IMR-90 (cell line): ENCODE data around the gene EAF1. TPM values are rescaled to one million over a fixed set of nuclear protein-coding genes. Genes with fewer than 3 reads are reported as not detected.

Source experiments
- ATAC-seq: fragments of 200-7000 bp; cut with Tn5 transposase; 2 replicates; pipeline ENCODE4 v1.9.1; 2020; ENCODE audit warnings: low read depth, mild to moderate bottlenecking, moderate library complexity
- BruUV-seq: library from RNA; stranded (reverse); fragments of 400-500 nt; replicated peaks from 2 replicates; lab custom pipeline; 2021; lab: Mats Ljungman, UMichigan
- CTCF ChIA-PET: fragments of 300-600 bp; formaldehyde crosslinking; extraction: SDS; loops from one replicate; lab custom pipeline; 2021; ENCODE audit warnings: antibody characterized with exemption; lab: Yijun Ruan, JAX
- POLR2A ChIA-PET: fragments of 300-600 bp; sonication (Branson Sonifier 250); formaldehyde crosslinking; loops from one replicate; lab custom pipeline; 2022; ENCODE audit warnings: antibody characterized with exemption; ENCODE audit not compliant: unreplicated experiment; lab: Charles Lee
- DNase-seq: peaks from one replicate; pipeline ENCODE4 v3.0.0; 2013
- H2AFZ ChIP-seq: replicated peaks from 2 replicates; pipeline ENCODE3; 2013; ENCODE audit warnings: low read length, mild to moderate bottlenecking; ENCODE audit not compliant: poor library complexity
- H2AK5ac ChIP-seq: 2 replicates; pipeline ENCODE4 v1.6.1; 2013; ENCODE audit warnings: low read depth, low read length, inconsistent platforms
- H2AK9ac ChIP-seq: replicated peaks from 2 replicates; pipeline ENCODE3; 2013; ENCODE audit warnings: mild to moderate bottlenecking, low read depth, low read length, moderate library complexity; ENCODE audit not compliant: poor library complexity
- H2BK120ac ChIP-seq: 2 replicates; pipeline ENCODE4 v1.6.1; 2013; ENCODE audit warnings: low read depth, low read length, inconsistent platforms
- H2BK15ac ChIP-seq: 3 replicates; pipeline ENCODE4 v1.6.1; 2013; ENCODE audit warnings: low read depth, low read length, inconsistent platforms
- H2BK20ac ChIP-seq: 2 replicates; pipeline ENCODE4 v1.6.1; 2013; ENCODE audit warnings: low read depth, mild to moderate bottlenecking, inconsistent platforms, low read length, moderate library complexity
- H2BK5ac ChIP-seq: 2 replicates; pipeline ENCODE4 v1.6.1; 2013; ENCODE audit warnings: mild to moderate bottlenecking, low read depth, low read length, inconsistent platforms; ENCODE audit not compliant: poor library complexity, severe bottlenecking
- H3K14ac ChIP-seq: replicated peaks from 2 replicates; pipeline ENCODE4 v1.6.1; 2013; ENCODE audit warnings: low read depth, low read length, inconsistent platforms
- H3K18ac ChIP-seq: 2 replicates; pipeline ENCODE4 v1.6.1; 2013; ENCODE audit warnings: low read depth, low read length, control low read depth
- H3K23ac ChIP-seq: 2 replicates; pipeline ENCODE4 v1.6.1; 2013; ENCODE audit warnings: low read depth, low read length, inconsistent platforms
- H3K27ac ChIP-seq: 2 replicates; pipeline ENCODE4 v1.5.1; 2013; ENCODE audit warnings: mild to moderate bottlenecking, control low read depth, low read length; ENCODE audit not compliant: insufficient read depth
- H3K27me3 ChIP-seq: 2 replicates; pipeline ENCODE4 v1.6.1; 2013; ENCODE audit warnings: low read length; ENCODE audit not compliant: control insufficient read depth, insufficient read depth
- H3K36me3 ChIP-seq: 2 replicates; pipeline ENCODE4 v1.6.1; 2013; ENCODE audit warnings: low read length, mixed read lengths; ENCODE audit not compliant: control insufficient read depth, insufficient read depth
- H3K4ac ChIP-seq: 2 replicates; pipeline ENCODE4 v1.6.1; 2013; ENCODE audit warnings: low read depth, low read length, inconsistent platforms
- H3K4me1 ChIP-seq: 2 replicates; pipeline ENCODE4 v1.6.1; 2013; ENCODE audit warnings: low read length, mixed read lengths; ENCODE audit not compliant: control insufficient read depth, insufficient read depth
- H3K4me2 ChIP-seq: 2 replicates; pipeline ENCODE4 v1.6.1; 2013; ENCODE audit warnings: low read depth, mild to moderate bottlenecking, control low read depth, low read length, moderate library complexity
- H3K4me3 ChIP-seq: 2 replicates; pipeline ENCODE4 v1.5.1; 2013; ENCODE audit warnings: low read depth, mild to moderate bottlenecking, control low read depth, low read length, moderate library complexity; ENCODE audit not compliant: insufficient read depth
- H3K56ac ChIP-seq: 2 replicates; pipeline ENCODE4 v1.6.1; 2013; ENCODE audit warnings: low read length, inconsistent platforms; ENCODE audit not compliant: insufficient read depth; ENCODE audit errors: extremely low read depth
- H3K79me1 ChIP-seq, 2 experiments: 2 replicates each; pipeline ENCODE4 v1.6.1; 2013; ENCODE audit warnings: low read length in 2 of 2, inconsistent platforms in 1 of 2, low read depth in 1 of 2
- H3K9ac ChIP-seq: 2 replicates; pipeline ENCODE4 v1.6.1; 2013; ENCODE audit warnings: low read depth, low read length, control low read depth
- H3K9me1 ChIP-seq: 2 replicates; pipeline ENCODE4 v1.6.1; 2013; ENCODE audit warnings: low read length, inconsistent platforms; ENCODE audit not compliant: insufficient read depth
- H3K9me3 ChIP-seq: 2 replicates; pipeline ENCODE4 v1.6.1; 2013; ENCODE audit warnings: low read length; ENCODE audit not compliant: control insufficient read depth, insufficient read depth
- H4K20me1 ChIP-seq: 2 replicates; pipeline ENCODE4 v1.6.1; 2013; ENCODE audit warnings: low read length, inconsistent platforms; ENCODE audit not compliant: insufficient read depth
- H4K5ac ChIP-seq: 2 replicates; pipeline ENCODE4 v1.6.1; 2013; ENCODE audit warnings: mild to moderate bottlenecking, low read depth, low read length, control low read depth
- H4K8ac ChIP-seq, 2 experiments: 2 replicates each; pipeline ENCODE4 v1.6.1; 2013; ENCODE audit warnings: low read depth in 2 of 2, low read length in 2 of 2, control low read depth in 1 of 2, inconsistent platforms in 1 of 2
- H4K91ac ChIP-seq: 2 replicates; pipeline ENCODE4 v1.6.1; 2013; ENCODE audit warnings: low read depth, low read length, inconsistent platforms; ENCODE audit not compliant: insufficient read depth
- BHLHE40 ChIP-seq: fragments of 150-350 bp; IDR thresholded peaks from 2 replicates; pipeline ENCODE4 v1.6.1; 2016; ENCODE audit warnings: mild to moderate bottlenecking, low read depth, low read length
- CEBPB ChIP-seq: IDR thresholded peaks from 2 replicates; pipeline ENCODE4 v1.6.1; 2012; ENCODE audit warnings: low read depth, low read length, improper control_type of control experiment
- CHD1 ChIP-seq: IDR thresholded peaks from 2 replicates; pipeline ENCODE4 v1.6.1; 2012; ENCODE audit warnings: low read depth, low read length, improper control_type of control experiment
- FOS ChIP-seq: fragments of 150-350 bp; IDR thresholded peaks from 2 replicates; pipeline ENCODE4 v1.6.1; 2016; ENCODE audit warnings: low read depth, low read length
- MAFK ChIP-seq: IDR thresholded peaks from 2 replicates; pipeline ENCODE4 v1.6.1; 2012; ENCODE audit warnings: low read depth, low read length, improper control_type of control experiment
- MAZ ChIP-seq: IDR thresholded peaks from 2 replicates; pipeline ENCODE4 v1.6.1; 2012; ENCODE audit warnings: low read depth, mild to moderate bottlenecking, low read length, improper control_type of control experiment, moderate library complexity, borderline replicate concordance
- MXI1 ChIP-seq: IDR thresholded peaks from 2 replicates; pipeline ENCODE4 v1.6.1; 2012; ENCODE audit warnings: low read depth, mild to moderate bottlenecking, low read length, moderate library complexity, borderline replicate concordance
- NFE2L2 ChIP-seq: fragments of 150-350 bp; IDR thresholded peaks from 2 replicates; pipeline ENCODE4 v1.6.1; 2016; ENCODE audit warnings: low read depth, mild to moderate bottlenecking, low read length
- POLR2A ChIP-seq: IDR thresholded peaks from 2 replicates; pipeline ENCODE4 v1.6.1; 2012; ENCODE audit warnings: mild to moderate bottlenecking, low read depth, low read length
- RAD21 ChIP-seq: IDR thresholded peaks from 2 replicates; pipeline ENCODE4 v1.6.1; 2012; ENCODE audit warnings: low read length, improper control_type of control experiment
- RCOR1 ChIP-seq: IDR thresholded peaks from 2 replicates; pipeline ENCODE4 v1.6.1; 2012; ENCODE audit warnings: mild to moderate bottlenecking, low read length, improper control_type of control experiment; ENCODE audit not compliant: insufficient replicate concordance
- RFX5 ChIP-seq: IDR thresholded peaks from 2 replicates; pipeline ENCODE4 v1.8.0; 2012; ENCODE audit warnings: low read depth, mild to moderate bottlenecking, low read length, moderate library complexity
- SMC3 ChIP-seq: fragments of 150-350 bp; IDR thresholded peaks from 2 replicates; pipeline ENCODE4 v1.6.1; 2016; ENCODE audit warnings: low read depth, mild to moderate bottlenecking, antibody characterized with exemption, low read length, moderate library complexity
- WGBS, 2 experiments: methylation state at CpG; one replicate each; pipeline versions ENCODE4 v1.1.5 to v1.1.7; 2013; ENCODE audit warnings: missing lambda C conversion rate in 2 of 2; ENCODE audit not compliant: insufficient read length in 1 of 2; ENCODE audit errors: extremely low coverage in 2 of 2; 5-methylcytosine and 5-hydroxymethylcytosine counted together
- dilution Hi-C: fragments of 300-500 bp; cut with HindIII; formaldehyde crosslinking; loops from one replicate; pipeline ENCODE4 v1.14.3; 2018; ENCODE audit warnings: low sequenced_read_pairs; ENCODE audit not compliant: unreplicated experiment
- in situ Hi-C: fragments of 300-500 bp; cut with MboI; formaldehyde crosslinking; loops from 3 replicates; pipeline ENCODE4 v1.14.3; 2019; ENCODE audit warnings: low sequenced_read_pairs, inconsistent platforms, mixed read lengths
- intact Hi-C: fragments of 100-400 bp; cut with micrococcal nuclease; formaldehyde crosslinking; loops from 2 replicates; pipeline ENCODE4 v1.10.0; 2022
- polyA plus RNA-seq, 3 experiments: library from polyadenylated mRNA; depleted of rRNA; stranded (reverse); fragments of >200 nt; gene quantifications; 2 replicates each; pipeline ENCODE4 v1.2.3, GENCODE V29; 2012; ENCODE audit warnings: low replicate concordance in 1 of 3
- total RNA-seq: library from RNA; depleted of rRNA; stranded (reverse); fragments of >200 nt; gene quantifications from 2 replicates; pipeline ENCODE4 v1.2.3, GENCODE V29; 2012
- TF ChIP-seq, protein P1 (sequence below): fragments of 150-350 bp; IDR thresholded peaks from 2 replicates; pipeline ENCODE4 v1.6.1; 2017; ENCODE audit warnings: mild to moderate bottlenecking, antibody characterized with exemption, low read length, low read depth
- TF ChIP-seq, protein P2 (sequence below): fragments of 150-350 bp; IDR thresholded peaks from 2 replicates; pipeline ENCODE4 v1.6.1; 2016; ENCODE audit warnings: low read depth, mild to moderate bottlenecking, low read length, moderate library complexity, borderline replicate concordance
- TF ChIP-seq, protein P3 (sequence below): conservative IDR thresholded peaks from 2 replicates; pipeline ENCODE4 v1.5.1; 2012; ENCODE audit warnings: mild to moderate bottlenecking, low read depth, low read length, improper control_type of control experiment

Gene EAF1
- total and polyA plus RNA-seq, 2 of the 4 experiments (the other 2 are of a cell fraction) = 7.0 to 21.3 TPM

DNA sequence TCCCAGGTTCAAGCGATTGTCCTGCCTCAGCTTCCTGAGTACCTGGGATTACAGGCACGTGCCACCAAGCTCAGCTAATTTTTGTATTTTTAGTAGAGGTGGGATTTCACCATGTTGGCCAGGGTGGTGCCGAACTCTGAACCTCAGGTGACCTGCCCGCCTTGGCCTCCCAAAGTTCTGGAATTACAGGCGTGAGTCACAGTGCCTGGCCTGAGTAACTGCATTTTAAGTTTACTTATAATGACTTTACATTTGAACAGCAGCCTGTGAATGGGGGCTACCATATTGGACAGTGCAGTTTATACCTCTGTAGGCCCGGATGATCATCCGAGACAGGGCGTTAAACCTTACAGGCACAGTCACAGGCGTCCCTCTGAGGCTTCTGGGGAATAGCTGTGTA, 24.8 kb downstream of the EAF1 start:
- ChIA-PET POLR2A (no interaction called here), CTCF (no interaction called here)
- Histone ChIP-seq H2BK5ac (no peak overlapping the region), H3K79me1 (no peaks in the 10 kb centered on the region), H3K4me2 (no peak overlapping the region), H4K20me1 (no peaks in the 10 kb centered on the region; the same call in 1 of the 2 replicates), H3K27ac (no peak overlapping the region), H2BK120ac (no peak overlapping the region), H3K4me1 (no peaks in the 10 kb centered on the region), H2AK9ac (no peak overlapping the region), H3K27me3 (no peaks in the 10 kb centered on the region; the same call in 1 of the 2 replicates), H3K36me3 (no peaks in the 10 kb centered on the region), H3K9me3 (no peaks in the 10 kb centered on the region), H4K91ac (no peak overlapping the region), H4K5ac (no peak overlapping the region), H3K56ac (no peak overlapping the region), H3K14ac (no peak overlapping the region), H3K18ac (no peak overlapping the region), H4K8ac (no peak overlapping the region), H3K4ac (no peak overlapping the region), H2BK15ac (no peak overlapping the region), H3K9me1 (no peaks in the 10 kb centered on the region; the same call in 1 of the 2 replicates), H3K4me3 (no peak overlapping the region), H2BK20ac (no peak overlapping the region), H2AK5ac (no peak overlapping the region), H3K9ac (no peak overlapping the region), H3K23ac (no peak overlapping the region), H2AFZ (no peak overlapping the region)
- dilution Hi-C loops = no loop called here
- 96% methylated on average over 4 of the region's 9 CpGs; no CpG with 5 or more reads in 1 of the 2 experiments for WGBS, 2 experiments
- no peak for TF ChIP-seq CEBPB
- no peak for TF ChIP-seq MAFK
- no peak for TF ChIP-seq RCOR1
- no peak for TF ChIP-seq MXI1
- no peak for TF ChIP-seq RAD21
- TF ChIP-seq, protein P1, sequence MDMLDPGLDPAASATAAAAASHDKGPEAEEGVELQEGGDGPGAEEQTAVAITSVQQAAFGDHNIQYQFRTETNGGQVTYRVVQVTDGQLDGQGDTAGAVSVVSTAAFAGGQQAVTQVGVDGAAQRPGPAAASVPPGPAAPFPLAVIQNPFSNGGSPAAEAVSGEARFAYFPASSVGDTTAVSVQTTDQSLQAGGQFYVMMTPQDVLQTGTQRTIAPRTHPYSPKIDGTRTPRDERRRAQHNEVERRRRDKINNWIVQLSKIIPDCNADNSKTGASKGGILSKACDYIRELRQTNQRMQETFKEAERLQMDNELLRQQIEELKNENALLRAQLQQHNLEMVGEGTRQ = no peak
- TF ChIP-seq, protein P2, sequence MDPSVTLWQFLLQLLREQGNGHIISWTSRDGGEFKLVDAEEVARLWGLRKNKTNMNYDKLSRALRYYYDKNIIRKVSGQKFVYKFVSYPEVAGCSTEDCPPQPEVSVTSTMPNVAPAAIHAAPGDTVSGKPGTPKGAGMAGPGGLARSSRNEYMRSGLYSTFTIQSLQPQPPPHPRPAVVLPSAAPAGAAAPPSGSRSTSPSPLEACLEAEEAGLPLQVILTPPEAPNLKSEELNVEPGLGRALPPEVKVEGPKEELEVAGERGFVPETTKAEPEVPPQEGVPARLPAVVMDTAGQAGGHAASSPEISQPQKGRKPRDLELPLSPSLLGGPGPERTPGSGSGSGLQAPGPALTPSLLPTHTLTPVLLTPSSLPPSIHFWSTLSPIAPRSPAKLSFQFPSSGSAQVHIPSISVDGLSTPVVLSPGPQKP = no peak
- TF ChIP-seq CHD1 = no peak
- TF ChIP-seq MAZ = no peak
- TF ChIP-seq, protein P3, sequence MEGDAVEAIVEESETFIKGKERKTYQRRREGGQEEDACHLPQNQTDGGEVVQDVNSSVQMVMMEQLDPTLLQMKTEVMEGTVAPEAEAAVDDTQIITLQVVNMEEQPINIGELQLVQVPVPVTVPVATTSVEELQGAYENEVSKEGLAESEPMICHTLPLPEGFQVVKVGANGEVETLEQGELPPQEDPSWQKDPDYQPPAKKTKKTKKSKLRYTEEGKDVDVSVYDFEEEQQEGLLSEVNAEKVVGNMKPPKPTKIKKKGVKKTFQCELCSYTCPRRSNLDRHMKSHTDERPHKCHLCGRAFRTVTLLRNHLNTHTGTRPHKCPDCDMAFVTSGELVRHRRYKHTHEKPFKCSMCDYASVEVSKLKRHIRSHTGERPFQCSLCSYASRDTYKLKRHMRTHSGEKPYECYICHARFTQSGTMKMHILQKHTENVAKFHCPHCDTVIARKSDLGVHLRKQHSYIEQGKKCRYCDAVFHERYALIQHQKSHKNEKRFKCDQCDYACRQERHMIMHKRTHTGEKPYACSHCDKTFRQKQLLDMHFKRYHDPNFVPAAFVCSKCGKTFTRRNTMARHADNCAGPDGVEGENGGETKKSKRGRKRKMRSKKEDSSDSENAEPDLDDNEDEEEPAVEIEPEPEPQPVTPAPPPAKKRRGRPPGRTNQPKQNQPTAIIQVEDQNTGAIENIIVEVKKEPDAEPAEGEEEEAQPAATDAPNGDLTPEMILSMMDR = no peak
- TF ChIP-seq NFE2L2 = no peak
- TF ChIP-seq POLR2A = no peak
- TF ChIP-seq SMC3 = no peak
- TF ChIP-seq BHLHE40 = no peak
- TF ChIP-seq FOS = no peak
- TF ChIP-seq RFX5 = no peak
- no peak for DNase-seq
- no peak for ATAC-seq
- in situ Hi-C loops = no loop called here
- intact Hi-C loops = no loop called here
- BruUV-seq = no TSS peak
